GM12878 (cell line): Measurements from ENCODE around the gene MRPL28. TPM values are rescaled to one million over a fixed set of nuclear protein-coding genes. Genes with fewer than 3 reads are reported as not detected.

Experiments
- BACH1 ChIP-seq: fragments of 450-650 bp; IDR thresholded peaks from 2 replicates; pipeline ENCODE4 v1.6.1; 2017; ENCODE audit warnings: mild to moderate bottlenecking, borderline replicate concordance
- BHLHE40 ChIP-seq, 2 experiments: fragments of 450-650 bp in 1 of 2; IDR thresholded peaks; 2 replicates each; pipeline ENCODE4 v1.6.1; 2011 to 2017; ENCODE audit warnings: low read depth in 2 of 2, borderline replicate concordance in 1 of 2, improper control_type of control experiment in 1 of 2, low read length in 1 of 2, mild to moderate bottlenecking in 1 of 2
- EGR1 ChIP-seq, 2 experiments: IDR thresholded peaks; 1 replicate in 1 of 2; 2 replicates in 1 of 2; pipeline ENCODE4 v1.6.1; 2011 to 2012; ENCODE audit warnings: low read depth in 2 of 2, low read length in 2 of 2, borderline replicate concordance in 1 of 2, mild to moderate bottlenecking in 1 of 2, moderate library complexity in 1 of 2
- FOXM1 ChIP-seq: IDR thresholded peaks from 2 replicates; pipeline ENCODE4 v1.6.1; 2012; ENCODE audit warnings: low read depth, mild to moderate bottlenecking, inconsistent platforms, low read length, moderate library complexity
- GATAD2B ChIP-seq: fragments of 450-650 bp; conservative IDR thresholded peaks from 2 replicates; pipeline ENCODE4 v1.6.1; 2017; ENCODE audit warnings: low read depth, mild to moderate bottlenecking, moderate library complexity
- KLF5 ChIP-seq: fragments of 450-650 bp; IDR thresholded peaks from 2 replicates; pipeline ENCODE4 v1.6.1; 2014; ENCODE audit warnings: mild to moderate bottlenecking; ENCODE audit not compliant: partially characterized antibody
- LARP7 ChIP-seq: fragments of 450-650 bp; IDR thresholded peaks from 2 replicates; pipeline ENCODE4 v1.6.1; 2017; ENCODE audit warnings: mild to moderate bottlenecking
- MEF2B ChIP-seq: fragments of 450-650 bp; IDR thresholded peaks from 2 replicates; pipeline ENCODE4 v1.6.1; 2018; ENCODE audit warnings: mild to moderate bottlenecking, moderate library complexity; ENCODE audit not compliant: partially characterized antibody, poor library complexity, severe bottlenecking
- MTA3 ChIP-seq: IDR thresholded peaks from 2 replicates; pipeline ENCODE4 v1.6.1; 2012; ENCODE audit warnings: low read length, inconsistent platforms, borderline replicate concordance
- MYB ChIP-seq: fragments of 150-350 bp; IDR thresholded peaks from 2 replicates; pipeline ENCODE4 v1.6.1; 2014; ENCODE audit warnings: mild to moderate bottlenecking, low read depth, low read length, borderline replicate concordance
- MYC ChIP-seq: IDR thresholded peaks from 2 replicates; pipeline ENCODE4 v1.6.1; 2011; ENCODE audit warnings: mild to moderate bottlenecking, low read length, moderate library complexity, inconsistent platforms; ENCODE audit not compliant: insufficient read depth, insufficient replicate concordance, insufficient read length, severe bottlenecking
- NR2C2 ChIP-seq: IDR thresholded peaks from 2 replicates; pipeline ENCODE4 v1.6.1; 2011; ENCODE audit warnings: borderline replicate concordance, low read depth; ENCODE audit not compliant: control insufficient read depth, insufficient read length
- NR2F1 ChIP-seq: fragments of 450-650 bp; conservative IDR thresholded peaks from 2 replicates; pipeline ENCODE4 v1.6.1; 2017; ENCODE audit warnings: mild to moderate bottlenecking
- RUNX3 ChIP-seq: IDR thresholded peaks from 2 replicates; pipeline ENCODE4 v1.6.1; 2012; ENCODE audit warnings: low read length, inconsistent platforms
- SP1 ChIP-seq: IDR thresholded peaks from one replicate; pipeline ENCODE4 v1.6.1; 2011; ENCODE audit warnings: low read depth, low read length
- STAT1 ChIP-seq: fragments of 450-650 bp; conservative IDR thresholded peaks from 2 replicates; pipeline ENCODE4 v1.6.1; 2014; ENCODE audit warnings: antibody characterized with exemption, mild to moderate bottlenecking
- TAF1 ChIP-seq: IDR thresholded peaks from 2 replicates; pipeline ENCODE4 v1.6.1; 2011; ENCODE audit warnings: mild to moderate bottlenecking, low read depth, low read length, borderline replicate concordance
- TBL1XR1 ChIP-seq: IDR thresholded peaks from 2 replicates; pipeline ENCODE4 v1.6.1; 2012; ENCODE audit warnings: low read depth, low read length, improper control_type of control experiment
- TCF12 ChIP-seq: IDR thresholded peaks from 2 replicates; pipeline ENCODE4 v1.6.1; 2011; ENCODE audit warnings: low read depth, mild to moderate bottlenecking, low read length
- TCF3 ChIP-seq: IDR thresholded peaks from 2 replicates; pipeline ENCODE4 v1.6.1; 2012; ENCODE audit warnings: low read depth, mild to moderate bottlenecking, low read length, borderline replicate concordance; ENCODE audit not compliant: insufficient read depth
- TCF7 ChIP-seq: IDR thresholded peaks from 2 replicates; pipeline ENCODE4 v1.6.1; 2014; ENCODE audit warnings: antibody characterized with exemption, borderline replicate concordance
- YBX1 ChIP-seq: fragments of 450-650 bp; IDR thresholded peaks from 2 replicates; pipeline ENCODE4 v1.6.1; 2016; ENCODE audit warnings: antibody characterized with exemption
- ZNF384 ChIP-seq: IDR thresholded peaks from 2 replicates; pipeline ENCODE4 v1.6.1; 2012; ENCODE audit warnings: low read depth, mild to moderate bottlenecking, low read length, improper control_type of control experiment, borderline replicate concordance
- polyA plus RNA-seq, 11 experiments: library from polyadenylated mRNA; depleted of rRNA in 4 of 11; unstranded in 6 of 11; stranded (reverse) in 5 of 11; fragments of >200 nt; fragmentation: Nextera tagmentation in 4 of 11; fragmentation: Illumina TruSeq in 1 of 11; extraction: Ambion mirVana in 4 of 11; extraction: Trizol in 1 of 11; gene quantifications; 1 replicate in 1 of 11; 2 replicates in 10 of 11; pipeline versions ENCODE4 v1.2.1 to v1.2.3, GENCODE V29; 2011 to 2016; ENCODE audit warnings: inconsistent platforms in 2 of 11, missing spikeins in 2 of 11, low read depth in 1 of 11
- total RNA-seq, 4 experiments: library from RNA; depleted of rRNA in 3 of 4; stranded (reverse); fragments of >200 nt in 3 of 4; fragmentation: Illumina TruSeq in 1 of 4; extraction: Trizol in 1 of 4; gene quantifications; 2 replicates each; pipeline versions ENCODE4 v1.2.1 to v1.2.3, GENCODE V29; 2013 to 2021
- TF ChIP-seq, protein P1 (sequence below): fragments of 450-650 bp; IDR thresholded peaks from 2 replicates; pipeline ENCODE4 v1.6.1; 2014; ENCODE audit warnings: mild to moderate bottlenecking
- TF ChIP-seq, protein P2 (sequence below): fragments of 450-650 bp; IDR thresholded peaks from 2 replicates; pipeline ENCODE4 v1.6.1; 2018; ENCODE audit warnings: mild to moderate bottlenecking, low read depth, moderate library complexity; ENCODE audit not compliant: partially characterized antibody
- TF ChIP-seq, protein P3 (sequence below): IDR thresholded peaks from 2 replicates; pipeline ENCODE4 v1.6.1; 2011; ENCODE audit warnings: low read depth, mild to moderate bottlenecking, low read length, moderate library complexity, borderline replicate concordance; ENCODE audit errors: extremely low read depth

MRPL28 gene
- total and polyA plus RNA-seq, 10 of the 15 experiments (the other 5 are each of a cell fraction or from before 2014, with no cell fraction given) = 1.6 to 185 (median 110) TPM

DNA sequence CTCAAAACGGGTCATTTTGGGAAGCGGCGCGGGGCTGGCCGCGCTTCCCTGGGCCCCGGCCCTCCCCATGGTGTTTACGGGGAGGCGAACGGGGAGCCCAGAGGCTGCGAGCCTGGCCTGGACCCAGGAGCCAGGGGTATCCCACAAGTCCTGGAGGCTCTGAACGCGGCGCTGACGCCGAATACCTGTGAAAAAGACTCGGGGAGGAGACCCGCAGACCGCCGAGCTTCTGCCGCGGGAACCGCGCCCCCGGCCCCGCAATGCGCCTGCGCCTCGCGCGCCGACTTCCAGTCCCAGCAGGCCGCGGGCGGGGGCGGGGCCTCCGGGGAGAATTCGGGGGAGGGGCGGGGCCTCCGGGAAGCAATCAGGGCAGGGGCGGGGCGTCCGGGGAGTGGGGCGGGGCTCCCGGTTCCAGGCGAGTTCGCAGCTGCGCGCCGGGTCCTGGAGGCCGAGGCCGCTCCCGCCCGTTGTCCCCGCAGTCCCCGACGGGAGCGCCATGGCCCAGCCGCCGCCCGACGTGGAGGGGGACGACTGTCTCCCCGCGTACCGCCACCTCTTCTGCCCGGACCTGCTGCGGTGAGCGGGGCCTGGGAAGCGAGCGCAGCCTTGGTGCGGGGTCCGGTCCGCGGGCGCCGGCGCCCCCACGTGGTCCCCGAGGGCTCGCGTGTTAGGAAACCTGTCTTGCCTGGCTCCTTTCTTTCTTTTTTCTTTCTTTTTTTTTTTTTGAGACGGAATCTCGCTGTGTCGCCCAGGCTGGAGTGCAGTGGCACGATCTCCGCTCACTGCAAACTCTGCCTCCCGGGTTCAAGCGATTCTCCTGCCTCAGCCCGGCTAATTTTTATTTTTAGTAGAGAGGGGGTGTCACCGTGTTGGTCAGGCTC lies 31.4 kb upstream of the MRPL28 start, which contains the start of gene DECR2 (continued):
- TF ChIP-seq, protein P1, sequence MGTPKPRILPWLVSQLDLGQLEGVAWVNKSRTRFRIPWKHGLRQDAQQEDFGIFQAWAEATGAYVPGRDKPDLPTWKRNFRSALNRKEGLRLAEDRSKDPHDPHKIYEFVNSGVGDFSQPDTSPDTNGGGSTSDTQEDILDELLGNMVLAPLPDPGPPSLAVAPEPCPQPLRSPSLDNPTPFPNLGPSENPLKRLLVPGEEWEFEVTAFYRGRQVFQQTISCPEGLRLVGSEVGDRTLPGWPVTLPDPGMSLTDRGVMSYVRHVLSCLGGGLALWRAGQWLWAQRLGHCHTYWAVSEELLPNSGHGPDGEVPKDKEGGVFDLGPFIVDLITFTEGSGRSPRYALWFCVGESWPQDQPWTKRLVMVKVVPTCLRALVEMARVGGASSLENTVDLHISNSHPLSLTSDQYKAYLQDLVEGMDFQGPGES = no peak
- TF ChIP-seq SP1 = no peak
- TF ChIP-seq MYB = no peak
- peak; percentile 66 for TF ChIP-seq GATAD2B
- TF ChIP-seq FOXM1 = no peak
- TF ChIP-seq BACH1 = peak; percentile 85; the same call in 1 of the 2 replicates
- no peak for TF ChIP-seq TBL1XR1
- TF ChIP-seq TCF12 = no peak
- no peak; the same call in 1 of the 2 replicates for TF ChIP-seq TAF1
- TF ChIP-seq YBX1 = no peak
- peak; percentile 56; the same call in 1 of the 2 replicates for TF ChIP-seq TCF3
- TF ChIP-seq NR2C2 = no peak
- no peak for TF ChIP-seq KLF5
- TF ChIP-seq LARP7 = peak; percentile 53; the same call in 1 of the 2 replicates
- TF ChIP-seq EGR1 (IDR thresholded peaks at IDR 0.05; ENCODE audit: borderline replicate concordance in 1 of 2, low read depth in 2 of 2, low read length in 2 of 2) = peak in 1 of 2 experiments; percentile 59; a peak in 1 of 3 replicates
- TF ChIP-seq MYC = peak; percentile 45
- TF ChIP-seq TCF7 = no peak
- no peak for TF ChIP-seq NR2F1
- peak; percentile 15; the same call in 1 of the 2 replicates for TF ChIP-seq RUNX3
- no peak for TF ChIP-seq STAT1
- peak; percentile 15 for TF ChIP-seq MEF2B
- TF ChIP-seq, protein P2, sequence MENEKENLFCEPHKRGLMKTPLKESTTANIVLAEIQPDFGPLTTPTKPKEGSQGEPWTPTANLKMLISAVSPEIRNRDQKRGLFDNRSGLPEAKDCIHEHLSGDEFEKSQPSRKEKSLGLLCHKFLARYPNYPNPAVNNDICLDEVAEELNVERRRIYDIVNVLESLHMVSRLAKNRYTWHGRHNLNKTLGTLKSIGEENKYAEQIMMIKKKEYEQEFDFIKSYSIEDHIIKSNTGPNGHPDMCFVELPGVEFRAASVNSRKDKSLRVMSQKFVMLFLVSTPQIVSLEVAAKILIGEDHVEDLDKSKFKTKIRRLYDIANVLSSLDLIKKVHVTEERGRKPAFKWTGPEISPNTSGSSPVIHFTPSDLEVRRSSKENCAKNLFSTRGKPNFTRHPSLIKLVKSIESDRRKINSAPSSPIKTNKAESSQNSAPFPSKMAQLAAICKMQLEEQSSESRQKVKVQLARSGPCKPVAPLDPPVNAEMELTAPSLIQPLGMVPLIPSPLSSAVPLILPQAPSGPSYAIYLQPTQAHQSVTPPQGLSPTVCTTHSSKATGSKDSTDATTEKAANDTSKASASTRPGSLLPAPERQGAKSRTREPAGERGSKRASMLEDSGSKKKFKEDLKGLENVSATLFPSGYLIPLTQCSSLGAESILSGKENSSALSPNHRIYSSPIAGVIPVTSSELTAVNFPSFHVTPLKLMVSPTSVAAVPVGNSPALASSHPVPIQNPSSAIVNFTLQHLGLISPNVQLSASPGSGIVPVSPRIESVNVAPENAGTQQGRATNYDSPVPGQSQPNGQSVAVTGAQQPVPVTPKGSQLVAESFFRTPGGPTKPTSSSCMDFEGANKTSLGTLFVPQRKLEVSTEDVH = no peak
- peak; percentile 35; the same call in 1 of the 2 replicates for TF ChIP-seq ZNF384
- TF ChIP-seq BHLHE40 (IDR thresholded peaks at IDR 0.05; ENCODE audit: borderline replicate concordance in 1 of 2, low read depth in 2 of 2, low read length in 1 of 2) = peak; percentile 19 to 60; a peak in 2 of 4 replicates
- TF ChIP-seq MTA3 = no peak
- TF ChIP-seq, protein P3, sequence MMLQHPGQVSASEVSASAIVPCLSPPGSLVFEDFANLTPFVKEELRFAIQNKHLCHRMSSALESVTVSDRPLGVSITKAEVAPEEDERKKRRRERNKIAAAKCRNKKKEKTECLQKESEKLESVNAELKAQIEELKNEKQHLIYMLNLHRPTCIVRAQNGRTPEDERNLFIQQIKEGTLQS = no peak
